AG04450 (cell line): ENCODE results near the gene HK1. TPM values are rescaled to one million over a fixed set of nuclear protein-coding genes. Genes with fewer than 3 reads are reported as not detected.

Source experiments
- CTCF ChIA-PET: fragments of 300-600, 350-600 bp; formaldehyde crosslinking; extraction: SDS; loops from one replicate; lab custom pipeline; 2022; ENCODE audit warnings: antibody characterized with exemption, inconsistent platforms; lab: Charles Lee
- POLR2A ChIA-PET: fragments of 350-600 bp; formaldehyde crosslinking; extraction: SDS; loops from one replicate; lab custom pipeline; 2021; ENCODE audit warnings: antibody characterized with exemption, inconsistent platforms; lab: Yijun Ruan, JAX
- DNase-seq: peaks from one replicate; pipeline ENCODE4 v3.0.0-alpha.2; 2011; ENCODE audit warnings: low read depth, low spot score
- H3K27ac ChIP-seq: one replicate; pipeline ENCODE4 v1.5.1; 2012; ENCODE audit warnings: low read depth, low read length, control low read depth
- H3K27me3 ChIP-seq: one replicate; pipeline ENCODE4 v1.6.0; 2012; ENCODE audit warnings: low read length; ENCODE audit not compliant: control insufficient read depth, insufficient read depth
- H3K4me3 ChIP-seq: 2 replicates; pipeline ENCODE4 v1.5.1; 2011; ENCODE audit warnings: mild to moderate bottlenecking, low read depth, low read length, control low read depth
- H3K9me3 ChIP-seq: 2 replicates; pipeline ENCODE4 v1.5.1; 2012; ENCODE audit warnings: low read length; ENCODE audit not compliant: control insufficient read depth, insufficient read depth
- polyA plus RNA-seq: library from polyadenylated mRNA; depleted of rRNA; stranded (reverse); fragments of >200 nt; gene quantifications from 2 replicates; pipeline ENCODE4 v1.2.3, GENCODE V29; 2011
- TF ChIP-seq, protein P1 (sequence below): IDR thresholded peaks from 2 replicates; pipeline ENCODE4 v1.5.1; 2011; ENCODE audit warnings: low read depth, low read length, control low read depth, inconsistent platforms

The HK1 gene
- polyA plus RNA-seq, 1 experiment = 31.9 TPM

DNA sequence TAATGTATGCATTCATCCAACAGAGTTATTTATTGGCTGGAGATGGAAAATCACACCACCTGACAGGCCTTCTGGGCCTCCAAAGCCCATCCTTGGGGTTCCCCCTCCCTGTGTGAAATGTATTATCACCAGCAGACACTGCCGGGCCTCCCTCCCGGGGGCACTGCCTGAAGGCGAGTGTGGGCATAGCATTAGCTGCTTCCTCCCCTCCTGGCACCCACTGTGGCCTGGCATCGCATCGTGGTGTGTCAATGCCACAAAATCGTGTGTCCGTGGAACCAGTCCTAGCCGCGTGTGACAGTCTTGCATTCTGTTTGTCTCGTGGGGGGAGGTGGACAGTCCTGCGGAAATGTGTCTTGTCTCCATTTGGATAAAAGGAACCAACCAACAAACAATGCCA, 123.1 kb downstream of the HK1 start:
- ChIA-PET CTCF (interaction anchor here (0.6 kb wide), 1 partner anchor 210 kb away, joined by 6 read pairs; no protein-coding TSS in a partner anchor), POLR2A (no interaction called here)
- DNase-seq = no peak
- no peak overlapping the region for H3K27ac ChIP-seq
- no peaks in the 10 kb centered on the region for H3K27me3 ChIP-seq
- H3K4me3 ChIP-seq = no peak overlapping the region
- TF ChIP-seq, protein P1, sequence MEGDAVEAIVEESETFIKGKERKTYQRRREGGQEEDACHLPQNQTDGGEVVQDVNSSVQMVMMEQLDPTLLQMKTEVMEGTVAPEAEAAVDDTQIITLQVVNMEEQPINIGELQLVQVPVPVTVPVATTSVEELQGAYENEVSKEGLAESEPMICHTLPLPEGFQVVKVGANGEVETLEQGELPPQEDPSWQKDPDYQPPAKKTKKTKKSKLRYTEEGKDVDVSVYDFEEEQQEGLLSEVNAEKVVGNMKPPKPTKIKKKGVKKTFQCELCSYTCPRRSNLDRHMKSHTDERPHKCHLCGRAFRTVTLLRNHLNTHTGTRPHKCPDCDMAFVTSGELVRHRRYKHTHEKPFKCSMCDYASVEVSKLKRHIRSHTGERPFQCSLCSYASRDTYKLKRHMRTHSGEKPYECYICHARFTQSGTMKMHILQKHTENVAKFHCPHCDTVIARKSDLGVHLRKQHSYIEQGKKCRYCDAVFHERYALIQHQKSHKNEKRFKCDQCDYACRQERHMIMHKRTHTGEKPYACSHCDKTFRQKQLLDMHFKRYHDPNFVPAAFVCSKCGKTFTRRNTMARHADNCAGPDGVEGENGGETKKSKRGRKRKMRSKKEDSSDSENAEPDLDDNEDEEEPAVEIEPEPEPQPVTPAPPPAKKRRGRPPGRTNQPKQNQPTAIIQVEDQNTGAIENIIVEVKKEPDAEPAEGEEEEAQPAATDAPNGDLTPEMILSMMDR = no peak
- H3K9me3 ChIP-seq = no peaks in the 10 kb centered on the region; the same call in 1 of the 2 replicates

DNA sequence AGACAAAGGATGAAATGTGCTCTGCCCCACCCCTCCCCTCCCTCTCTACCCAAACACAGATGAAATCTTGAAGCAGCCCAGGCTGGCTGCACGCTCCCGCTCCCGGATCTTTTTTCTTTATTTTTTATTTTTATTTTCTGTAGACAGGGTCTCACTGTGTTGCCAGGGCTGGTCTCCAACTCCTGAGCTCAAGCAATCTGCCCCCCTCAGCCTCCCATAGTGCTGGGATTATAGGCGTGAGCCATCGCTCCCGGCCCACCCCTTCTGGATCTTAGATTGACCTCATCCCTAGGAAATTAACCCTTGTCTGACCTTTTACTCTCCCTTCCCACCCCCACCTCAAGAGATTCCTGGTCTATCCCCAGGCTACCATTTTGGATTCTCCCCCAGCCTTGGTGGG, 124.1 kb downstream of the HK1 start:
- DNase-seq = no peak
- TF ChIP-seq, protein P1 = no peak
- Histone ChIP-seq H3K27me3 (no peaks in the 10 kb centered on the region), H3K27ac (no peak overlapping the region), H3K4me3 (no peak overlapping the region), H3K9me3 (no peaks in the 10 kb centered on the region; the same call in 1 of the 2 replicates)
- CTCF ChIA-PET = interaction anchor here (0.5 to 2.0 kb wide), 2 partner anchors 10 to 276 kb away, joined by 4 to 12 read pairs; no protein-coding TSS in a partner anchor
- POLR2A ChIA-PET = no interaction called here

DNA sequence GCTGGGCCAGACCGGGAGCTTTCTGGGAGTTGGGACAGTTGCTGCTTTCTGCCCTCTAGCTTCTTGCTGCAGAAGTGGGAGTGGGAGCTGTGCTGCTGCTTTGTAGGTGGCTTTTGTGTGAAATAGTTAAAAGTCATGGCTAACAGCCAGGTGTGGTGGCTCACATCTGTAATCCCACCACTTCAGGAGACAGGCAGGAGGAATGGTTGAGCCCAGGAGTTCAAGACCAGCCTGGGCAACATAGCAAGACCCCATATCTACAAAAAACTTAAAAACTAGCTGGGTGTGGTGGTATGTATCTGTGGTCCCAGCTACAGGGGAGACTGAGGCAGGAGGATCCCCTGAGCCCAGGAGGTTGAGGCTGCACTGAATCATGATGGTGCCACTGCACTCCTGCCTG, 124.8 kb downstream of the HK1 start:
- POLR2A ChIA-PET = interaction anchor here (0.8 to 1.0 kb wide), 2 partner anchors 44 to 84 kb away, joined by 3 read pairs; no protein-coding TSS in a partner anchor
- TF ChIP-seq, protein P1 = no peak
- Histone ChIP-seq H3K9me3 (no peaks in the 10 kb centered on the region; the same call in 1 of the 2 replicates), H3K27ac (peak overlapping the region; percentile 61), H3K4me3 (no peak overlapping the region), H3K27me3 (no peaks in the 10 kb centered on the region)
- no peak for DNase-seq
- CTCF ChIA-PET = interaction anchor here (0.5 to 2.0 kb wide), 5 partner anchors 10 to 309 kb away, joined by 3 to 12 read pairs (median 4); no protein-coding TSS in a partner anchor

DNA sequence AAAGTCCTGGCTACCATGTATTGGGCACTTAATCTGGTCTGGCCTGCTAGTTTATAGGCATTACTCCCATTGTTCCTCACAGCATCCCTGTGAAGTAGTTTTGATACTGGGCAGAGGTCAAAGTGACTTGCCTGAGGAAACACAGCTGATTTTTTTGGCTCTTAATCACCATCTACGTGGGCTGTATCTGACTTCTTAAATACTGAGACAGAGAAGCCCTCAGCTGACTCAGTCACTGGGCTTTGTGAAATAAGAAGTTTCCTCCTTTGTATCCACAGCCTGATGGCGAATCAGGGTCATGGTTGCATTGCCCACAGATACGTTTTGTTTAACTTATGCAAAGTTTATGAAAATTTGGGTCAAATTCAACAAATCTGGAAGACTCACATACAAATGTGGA, 125.2 kb downstream of the HK1 start:
- TF ChIP-seq, protein P1 = no peak
- Histone ChIP-seq H3K4me3 (no peak overlapping the region), H3K27ac (peak overlapping the region; percentile 62), H3K27me3 (no peaks in the 10 kb centered on the region), H3K9me3 (no peaks in the 10 kb centered on the region; the same call in 1 of the 2 replicates)
- DNase-seq = peak; percentile 76
- CTCF ChIA-PET = interaction anchor here (0.7 to 2.0 kb wide), 5 partner anchors 10 to 309 kb away, joined by 3 to 12 read pairs (median 4); no protein-coding TSS in a partner anchor
- POLR2A ChIA-PET = interaction anchor here (0.6 to 1.0 kb wide), 3 partner anchors 43 to 469 kb away, joined by 3 read pairs; no protein-coding TSS in a partner anchor

DNA sequence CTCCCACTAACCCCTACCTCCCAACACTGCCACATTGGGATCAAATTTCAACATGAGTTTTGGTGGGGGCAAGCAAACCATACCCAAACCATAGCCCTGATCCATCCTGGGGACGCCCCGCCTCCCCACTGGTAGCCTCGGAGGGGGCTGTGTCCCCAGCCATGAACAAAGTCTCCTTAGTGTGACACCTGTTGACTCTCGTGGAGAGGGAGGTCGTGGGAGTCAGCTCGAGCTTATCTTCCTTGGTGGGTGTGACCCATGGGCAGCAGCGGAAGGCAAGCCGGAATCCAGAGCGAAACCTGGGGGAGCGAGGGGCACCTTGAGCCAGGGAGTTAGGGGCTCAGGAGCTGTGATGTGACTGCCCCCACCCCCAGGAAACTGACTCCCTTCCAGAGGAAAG, 126.5 kb downstream of the HK1 start:
- Histone ChIP-seq H3K4me3 (no peak overlapping the region), H3K27ac (no peak overlapping the region), H3K9me3 (no peaks in the 10 kb centered on the region; the same call in 1 of the 2 replicates), H3K27me3 (no peaks in the 10 kb centered on the region)
- ChIA-PET POLR2A (no interaction called here), CTCF (no interaction called here)
- TF ChIP-seq, protein P1 = no peak
- DNase-seq = no peak
